ENCODE data around the gene FAM107B. TPM values are rescaled to one million over a fixed set of nuclear protein-coding genes. Genes with fewer than 3 reads are reported as not detected.

Gene FAM107B
- total RNA-seq, 1 experiment from 2014 or later, result 24.5 TPM

GRCh38 chr10:14604181-14605142 is 170.2 kb downstream of the FAM107B start:
- Mint-ChIP-seq H3K36me3 (ENCODE audit: insufficient read depth in 1 of 3, low read depth in 3 of 3) (peaks cover 3 to 19% (median 17%) of the 10 kb centered on the region in 3 experiments; a peak in 6 of 7 replicates), H3K27me3 (ENCODE audit: low read depth) (peaks cover 32% of the 10 kb centered on the region), H3K4me3 (peak overlapping the region; percentile 71 to 86), H3K9me3 (no peaks in the 10 kb centered on the region), H3K4me1 (peaks cover 21 to 26% of the 10 kb centered on the region in 2 experiments), H3K27ac (peak overlapping the region in 1 of 3 experiments; percentile 0; a peak in 3 of 7 replicates)
- H4K5ac ChIP-seq (ENCODE audit: insufficient read length, low read depth, low read length), result no peak overlapping the region
- no peak overlapping the region for H2AFZ ChIP-seq (ENCODE audit: low read length)
- H2AK5ac ChIP-seq (ENCODE audit: insufficient read length, low read length), result no peak overlapping the region
- H2BK20ac ChIP-seq (ENCODE audit: low read depth, low read length, poor library complexity, severe bottlenecking), result no peak overlapping the region
- H2BK12ac ChIP-seq (ENCODE audit: insufficient read length, low read depth, low read length), result no peak overlapping the region
- peak overlapping the region; percentile 85 for H3K4me2 ChIP-seq (ENCODE audit: insufficient read depth, insufficient read length, low read length)
- no peak overlapping the region for H3T11ph ChIP-seq (ENCODE audit: low read length)
- H2BK120ac ChIP-seq (ENCODE audit: low read depth, low read length, poor library complexity, severe bottlenecking), result no peak overlapping the region
- DNase-seq, result peak; percentile 45
- no peak overlapping the region for H4K91ac ChIP-seq (ENCODE audit: insufficient read length, low read depth, low read length)
- TF ChIP-seq CTCF (conservative IDR thresholded peaks at IDR 0.05), result no peak
- H4K20me1 ChIP-seq (ENCODE audit: control insufficient read depth, insufficient read depth, insufficient read length), result no peaks in the 10 kb centered on the region
- 0 out of 2 replicates have a peak overlapping the region, but pooled peaks have one; percentile 55 for H3K14ac ChIP-seq (ENCODE audit: insufficient read depth, low read length)
- H2BK5ac ChIP-seq (ENCODE audit: insufficient read length, low read length), result no peak overlapping the region
- no peaks in the 10 kb centered on the region for H3K4me1 ChIP-seq (ENCODE audit: insufficient read depth, low read length)
- H3K9me3 ChIP-seq (ENCODE audit: control insufficient read depth, low read depth, low read length), result no peaks in the 10 kb centered on the region
- peak overlapping the region; percentile 31 for H3K18ac ChIP-seq (ENCODE audit: insufficient read length, low read depth, low read length)
- no peak overlapping the region for H3K56ac ChIP-seq (ENCODE audit: insufficient read length, low read depth, low read length)
- no peak overlapping the region for H2BK15ac ChIP-seq (ENCODE audit: low read depth, low read length)
- H3K23ac ChIP-seq (ENCODE audit: insufficient read length, low read depth, low read length), result no peak overlapping the region
- H3K23me2 ChIP-seq (ENCODE audit: insufficient read length, low read depth, low read length, poor library complexity, severe bottlenecking), result peaks cover 7% of the 10 kb centered on the region
- no peak overlapping the region for H4K8ac ChIP-seq (replicated peaks; ENCODE audit: insufficient read length, low read depth, low read length)
- no peaks in the 10 kb centered on the region for H3K79me2 ChIP-seq (ENCODE audit: insufficient read depth, low read length)
- H3K27me3 ChIP-seq (ENCODE audit: insufficient read depth, low read length), result no peaks in the 10 kb centered on the region; the same call in 1 of the 2 replicates
- peak overlapping the region; percentile 28 for H3K9ac ChIP-seq (ENCODE audit: extremely low read depth, insufficient read length, low read length)
- no CpG with 5 or more reads among the region's 94 CpGs for WGBS (ENCODE audit: extremely low coverage, insufficient read length, low lambda C conversion rate)
- H3K27ac ChIP-seq (ENCODE audit: insufficient read length, low read depth, low read length), result no peak overlapping the region
- H3K4ac ChIP-seq (ENCODE audit: low read depth, low read length), result no peak overlapping the region
- no peaks in the 10 kb centered on the region for H3K79me1 ChIP-seq (ENCODE audit: insufficient read depth, low read depth, low read length, poor library complexity, severe bottlenecking)

Data from H9 (cell line).